CD4-positive, alpha-beta T cell (primary cell): ENCODE results near the gene MSLN. TPM values are rescaled to one million over a fixed set of nuclear protein-coding genes. Genes with fewer than 3 reads are reported as not detected.

ENCODE experiments used
- ATAC-seq: fragments of 200-7000 bp; cut with Tn5 transposase; one replicate; pipeline ENCODE4 v1.10.0; 2022; ENCODE audit warnings: mild to moderate bottlenecking; ENCODE audit not compliant: poor library complexity
- CTCF ChIA-PET: fragments of 350-600 bp; sonication (Branson Sonifier 250); formaldehyde crosslinking; loops from one replicate; lab custom pipeline; 2021; ENCODE audit warnings: antibody characterized with exemption, inconsistent platforms; lab: Charles Lee
- POLR2A ChIA-PET: fragments of 350-600 bp; sonication (Branson Sonifier 250); formaldehyde crosslinking; loops from one replicate; lab custom pipeline; 2021; ENCODE audit warnings: antibody characterized with exemption, inconsistent platforms; lab: Charles Lee
- DNase-seq, 14 experiments: peaks; one replicate each; pipeline ENCODE4 v3.0.0-alpha.2; 2013 to 2020; ENCODE audit warnings: mixed read lengths in 2 of 14
- H3K27ac ChIP-seq, 2 donors: one replicate each; pipeline versions ENCODE4 v1.5.1 to v1.7.0; 2013; ENCODE audit warnings: low read length in 2 of 2, low read depth in 1 of 2, mild to moderate bottlenecking in 1 of 2
- H3K27me3 ChIP-seq, 2 experiments: 1 replicate in 1 of 2; 2 replicates in 1 of 2; pipeline versions ENCODE4 v1.6.1 to v1.7.0; 2013; ENCODE audit warnings: low read length in 2 of 2, control low read depth in 1 of 2, mild to moderate bottlenecking in 1 of 2, moderate library complexity in 1 of 2; ENCODE audit not compliant: insufficient read depth in 2 of 2, control insufficient read depth in 1 of 2
- H3K36me3 ChIP-seq: one replicate; pipeline ENCODE4 v1.6.1; 2013; ENCODE audit warnings: low read length, control low read depth; ENCODE audit not compliant: insufficient read depth
- H3K4me1 ChIP-seq: one replicate; pipeline ENCODE4 v1.6.1; 2013; ENCODE audit warnings: low read length, control low read depth; ENCODE audit not compliant: insufficient read depth
- H3K4me3 ChIP-seq: one replicate; pipeline ENCODE4 v1.5.1; 2013; ENCODE audit warnings: mild to moderate bottlenecking, low read length, moderate library complexity
- H3K9me3 ChIP-seq, 2 experiments: 1 replicate in 1 of 2; 2 replicates in 1 of 2; pipeline versions ENCODE4 v1.6.1 to v1.7.0; 2013; ENCODE audit warnings: low read length in 2 of 2, mild to moderate bottlenecking in 2 of 2, control low read depth in 1 of 2, moderate library complexity in 1 of 2; ENCODE audit not compliant: control insufficient read depth in 1 of 2, insufficient read depth in 1 of 2
- H3K27ac Mint-ChIP-seq: one replicate; pipeline ENCODE4 v1.8.0; 2020; ENCODE audit warnings: mixed read lengths
- H3K27me3 Mint-ChIP-seq: one replicate; pipeline ENCODE4 v1.8.0; 2021; ENCODE audit warnings: mixed read lengths
- H3K36me3 Mint-ChIP-seq: one replicate; pipeline ENCODE4 v1.8.0; 2021; ENCODE audit warnings: low read depth, mixed read lengths
- H3K4me1 Mint-ChIP-seq: one replicate; pipeline ENCODE4 v1.8.0; 2021; ENCODE audit warnings: low read depth, mixed read lengths
- H3K4me3 Mint-ChIP-seq: one replicate; pipeline ENCODE4 v1.8.0; 2020; ENCODE audit warnings: mild to moderate bottlenecking, mixed read lengths
- H3K9me3 Mint-ChIP-seq: one replicate; pipeline ENCODE4 v1.8.0; 2020; ENCODE audit warnings: mixed read lengths
- intact Hi-C, 2 experiments: fragments of 100-400 bp; cut with DNase I in 1 of 2; cut with micrococcal nuclease in 1 of 2; formaldehyde crosslinking; loops; one replicate each; pipeline versions ENCODE4 v1.15.1 to v1.9.0; 2023 to 2025; cut with DNase I, micrococcal nuclease
- total RNA-seq, 174 experiments: library from RNA in 2 of 174; stranded (reverse) in 2 of 174; gene quantifications; one replicate each; pipeline ENCODE4 v1.2.3 and lab custom pipeline; 2021 to 2026
- TF ChIP-seq, protein P1 (sequence below): fragments of 200-600 bp; IDR thresholded peaks from one replicate; pipeline ENCODE4 v1.8.0; 2022; ENCODE audit warnings: antibody characterized with exemption, mild to moderate bottlenecking

Gene MSLN
- total RNA-seq, 2 experiments from 2014 or later: not detected

DNA sequence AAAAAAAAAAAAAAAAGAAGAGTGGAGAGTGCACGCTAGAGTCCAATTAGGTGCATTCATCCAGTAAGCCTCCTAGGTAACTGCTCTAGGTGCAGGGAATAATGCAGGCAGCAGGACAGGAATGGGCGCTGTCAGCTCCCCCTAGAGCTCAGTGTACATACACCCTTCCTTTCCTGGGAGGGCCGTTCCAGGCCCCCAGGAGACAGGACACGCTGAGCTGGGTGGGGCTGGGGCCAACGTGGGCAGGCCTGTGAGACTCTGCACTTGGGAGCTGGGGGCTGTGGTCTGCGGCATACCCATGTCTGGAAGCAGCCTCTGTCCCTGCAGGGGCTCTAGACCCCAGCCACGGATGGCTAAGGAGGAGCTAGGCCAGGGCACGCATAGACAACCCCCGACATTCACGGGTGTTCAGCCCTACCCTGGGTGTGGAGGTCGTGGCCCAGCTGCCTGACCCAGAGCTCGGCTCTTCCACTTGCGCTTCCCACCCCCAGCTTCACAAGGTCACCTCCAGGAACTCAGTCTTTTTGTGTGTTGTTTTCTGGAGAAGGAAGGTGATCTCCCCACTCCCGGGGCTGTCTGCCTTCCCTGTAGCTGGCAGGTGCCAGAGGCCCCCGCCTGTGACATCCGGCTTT, 40.6 kb upstream of the MSLN start:
- Mint-ChIP-seq H3K27ac (peak overlapping the region; percentile 68), H3K9me3 (no peaks in the 10 kb centered on the region), H3K4me3 (peak overlapping the region; percentile 87), H3K27me3 (no peaks in the 10 kb centered on the region), H3K36me3 (no peaks in the 10 kb centered on the region), H3K4me1 (peaks cover 21% of the 10 kb centered on the region)
- no peak for ATAC-seq
- H3K27ac ChIP-seq: peak overlapping the region in 1 of 2 donors; percentile 35
- DNase-seq: no peak
- intact Hi-C loops: no loop called here
- ChIA-PET CTCF (interaction anchor here (2.3 kb wide), 1 partner anchor 21 kb away, joined by 9 read pairs; the partner anchor contains the start of gene CIAO3), POLR2A (interaction anchor here (0.6 to 2.5 kb wide), 10 partner anchors 8 to 245 kb away, joined by 3 to 20 read pairs (median 4); partner anchors contain the start of genes CIAO3 and STUB1)
- peaks cover 48% of the 10 kb centered on the region for H3K4me1 ChIP-seq
- H3K4me3 ChIP-seq: peak overlapping the region; percentile 63
- TF ChIP-seq, protein P1, sequence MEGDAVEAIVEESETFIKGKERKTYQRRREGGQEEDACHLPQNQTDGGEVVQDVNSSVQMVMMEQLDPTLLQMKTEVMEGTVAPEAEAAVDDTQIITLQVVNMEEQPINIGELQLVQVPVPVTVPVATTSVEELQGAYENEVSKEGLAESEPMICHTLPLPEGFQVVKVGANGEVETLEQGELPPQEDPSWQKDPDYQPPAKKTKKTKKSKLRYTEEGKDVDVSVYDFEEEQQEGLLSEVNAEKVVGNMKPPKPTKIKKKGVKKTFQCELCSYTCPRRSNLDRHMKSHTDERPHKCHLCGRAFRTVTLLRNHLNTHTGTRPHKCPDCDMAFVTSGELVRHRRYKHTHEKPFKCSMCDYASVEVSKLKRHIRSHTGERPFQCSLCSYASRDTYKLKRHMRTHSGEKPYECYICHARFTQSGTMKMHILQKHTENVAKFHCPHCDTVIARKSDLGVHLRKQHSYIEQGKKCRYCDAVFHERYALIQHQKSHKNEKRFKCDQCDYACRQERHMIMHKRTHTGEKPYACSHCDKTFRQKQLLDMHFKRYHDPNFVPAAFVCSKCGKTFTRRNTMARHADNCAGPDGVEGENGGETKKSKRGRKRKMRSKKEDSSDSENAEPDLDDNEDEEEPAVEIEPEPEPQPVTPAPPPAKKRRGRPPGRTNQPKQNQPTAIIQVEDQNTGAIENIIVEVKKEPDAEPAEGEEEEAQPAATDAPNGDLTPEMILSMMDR: no peak
- no peaks in the 10 kb centered on the region for H3K36me3 ChIP-seq
- peaks cover 0 to 16% of the 10 kb centered on the region in 2 experiments for H3K9me3 ChIP-seq
- H3K27me3 ChIP-seq: peaks cover 7 to 9% of the 10 kb centered on the region in 2 experiments

- Histone ChIP-seq H3K4me1 (peaks cover 48% of the 10 kb centered on the region), H3K4me3 (peak overlapping the region; percentile 63), H3K27me3 (peaks cover 7 to 9% of the 10 kb centered on the region in 2 experiments), H3K36me3 (no peaks in the 10 kb centered on the region), H3K27ac (peak overlapping the region in 1 of 2 donors; percentile 35), H3K9me3 (peaks cover 0 to 16% of the 10 kb centered on the region in 2 experiments)
- peak in 4 of 14 experiments; percentile 55 to 67 (median 60) for DNase-seq
- intact Hi-C loops: no loop called here
- no peaks in the 10 kb centered on the region for H3K36me3 Mint-ChIP-seq
- no peaks in the 10 kb centered on the region for H3K27me3 Mint-ChIP-seq
- no peaks in the 10 kb centered on the region for H3K9me3 Mint-ChIP-seq
- ChIA-PET POLR2A (interaction anchor here (0.6 to 2.5 kb wide), 14 partner anchors 8 to 688 kb away, joined by 3 to 20 read pairs (median 4); partner anchors contain the start of genes CHTF18, CIAO3, METTL26 and RPUSD1), CTCF (interaction anchor here (0.7 to 2.3 kb wide), 2 partner anchors 10 to 20 kb away, joined by 3 to 9 read pairs; partner anchors contain the start of gene CIAO3)
- H3K4me3 Mint-ChIP-seq: peak overlapping the region; percentile 87
- H3K4me1 Mint-ChIP-seq: peaks cover 21% of the 10 kb centered on the region
- peak; percentile 27 for ATAC-seq
- peak overlapping the region; percentile 68 for H3K27ac Mint-ChIP-seq
- TF ChIP-seq, protein P1: no peak
Measured at GRCh38 chr16:720447-720989, 40.0 kb upstream of the MSLN start.

- TF ChIP-seq, protein P1: no peak
- Histone ChIP-seq H3K9me3 (peaks cover 0 to 13% of the 10 kb centered on the region in 2 experiments), H3K36me3 (no peaks in the 10 kb centered on the region), H3K27me3 (peaks cover 2 to 7% of the 10 kb centered on the region in 2 experiments), H3K4me1 (peaks cover 47% of the 10 kb centered on the region), H3K4me3 (peak within 1 kb of the TSS; percentile 63), H3K27ac (peak within 1 kb of the TSS in 1 of 2 donors; percentile 35)
- Mint-ChIP-seq H3K36me3 (no peaks in the 10 kb centered on the region), H3K27ac (peak within 1 kb of the TSS; percentile 68), H3K4me1 (peaks cover 20% of the 10 kb centered on the region), H3K27me3 (no peaks in the 10 kb centered on the region), H3K4me3 (peak within 1 kb of the TSS; percentile 87), H3K9me3 (no peaks in the 10 kb centered on the region)
- peak; percentile 75 for ATAC-seq
- intact Hi-C loops: no loop called here
- peak; percentile 31 to 89 (median 63) for DNase-seq
- ChIA-PET POLR2A (interaction anchor here (0.8 to 2.5 kb wide), 13 partner anchors 10 to 687 kb away, joined by 3 to 20 read pairs (median 4); partner anchors contain the start of genes CHTF18, CIAO3, METTL26 and RPUSD1), CTCF (interaction anchor here (0.7 to 2.3 kb wide), 2 partner anchors 11 to 20 kb away, joined by 3 to 9 read pairs; partner anchors contain the start of gene CIAO3)
Measured at GRCh38 chr16:720990-721764, 39.4 kb upstream of the MSLN start, which contains the start of gene ANTKMT. ANTKMT (plus strand) TSS chr16:721146; CDS start chr16:721275, 129 bp downstream.
